ENCODE data around the gene NUP35.

The NUP35 gene, protein sequence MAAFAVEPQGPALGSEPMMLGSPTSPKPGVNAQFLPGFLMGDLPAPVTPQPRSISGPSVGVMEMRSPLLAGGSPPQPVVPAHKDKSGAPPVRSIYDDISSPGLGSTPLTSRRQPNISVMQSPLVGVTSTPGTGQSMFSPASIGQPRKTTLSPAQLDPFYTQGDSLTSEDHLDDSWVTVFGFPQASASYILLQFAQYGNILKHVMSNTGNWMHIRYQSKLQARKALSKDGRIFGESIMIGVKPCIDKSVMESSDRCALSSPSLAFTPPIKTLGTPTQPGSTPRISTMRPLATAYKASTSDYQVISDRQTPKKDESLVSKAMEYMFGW

DNA sequence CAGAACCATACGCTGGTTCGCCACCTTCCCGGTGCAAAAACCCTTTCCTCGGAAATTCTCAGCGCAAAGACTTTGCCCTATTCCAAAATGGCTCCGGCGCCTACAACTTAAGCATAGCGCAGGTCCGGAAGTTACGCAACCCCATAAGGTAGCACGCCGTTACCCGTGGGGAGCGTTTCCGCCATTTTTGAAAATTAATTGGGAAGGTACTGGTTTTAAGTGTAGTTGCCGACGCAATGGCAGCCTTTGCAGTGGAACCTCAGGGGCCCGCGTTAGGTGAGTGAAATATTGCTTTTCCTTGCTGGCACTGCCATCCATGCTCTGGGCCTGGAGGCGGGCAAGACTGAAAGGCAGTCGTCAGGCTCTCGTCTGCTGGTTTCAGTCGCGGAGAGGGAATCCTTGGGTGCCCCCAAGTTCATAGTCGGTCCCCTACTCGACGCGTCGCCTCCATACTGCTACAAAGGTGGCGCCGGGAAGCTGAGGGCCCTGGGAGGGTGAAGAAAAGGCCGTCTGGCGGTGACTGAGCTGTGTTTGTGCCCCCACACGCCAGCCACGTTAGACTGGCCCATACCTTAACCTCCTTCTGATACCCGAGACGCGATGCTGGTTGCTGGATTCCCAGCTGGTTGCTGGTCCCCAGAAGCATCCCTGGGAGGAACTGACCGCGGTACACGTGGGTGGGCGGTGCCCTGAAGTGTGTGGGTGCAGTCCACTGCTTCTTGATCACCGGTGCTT lies at the start of gene NUP35:
TSS of gene NUP35 (plus strand) at position 222 of the 735 bp plus-strand sequence. CDS start at position 237, 15 bp downstream.
- peak; percentile 91 for DNase-seq

DNA sequence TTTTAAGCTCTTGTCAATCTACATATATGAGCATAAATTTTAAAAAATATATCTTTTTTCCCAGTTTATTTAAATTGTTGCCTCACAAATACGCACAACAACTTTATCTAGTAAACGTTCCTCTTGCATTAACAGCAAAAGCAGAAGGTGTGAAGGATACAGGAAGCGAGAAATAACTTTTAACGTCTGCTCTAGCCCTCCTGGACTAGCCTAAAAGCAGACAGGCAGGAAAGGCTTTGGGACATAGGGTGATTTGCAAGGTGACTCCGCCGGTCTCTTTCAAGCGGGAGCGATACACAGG lies 46.1 kb upstream of the NUP35 start:
- DNase-seq = no peak

DNA sequence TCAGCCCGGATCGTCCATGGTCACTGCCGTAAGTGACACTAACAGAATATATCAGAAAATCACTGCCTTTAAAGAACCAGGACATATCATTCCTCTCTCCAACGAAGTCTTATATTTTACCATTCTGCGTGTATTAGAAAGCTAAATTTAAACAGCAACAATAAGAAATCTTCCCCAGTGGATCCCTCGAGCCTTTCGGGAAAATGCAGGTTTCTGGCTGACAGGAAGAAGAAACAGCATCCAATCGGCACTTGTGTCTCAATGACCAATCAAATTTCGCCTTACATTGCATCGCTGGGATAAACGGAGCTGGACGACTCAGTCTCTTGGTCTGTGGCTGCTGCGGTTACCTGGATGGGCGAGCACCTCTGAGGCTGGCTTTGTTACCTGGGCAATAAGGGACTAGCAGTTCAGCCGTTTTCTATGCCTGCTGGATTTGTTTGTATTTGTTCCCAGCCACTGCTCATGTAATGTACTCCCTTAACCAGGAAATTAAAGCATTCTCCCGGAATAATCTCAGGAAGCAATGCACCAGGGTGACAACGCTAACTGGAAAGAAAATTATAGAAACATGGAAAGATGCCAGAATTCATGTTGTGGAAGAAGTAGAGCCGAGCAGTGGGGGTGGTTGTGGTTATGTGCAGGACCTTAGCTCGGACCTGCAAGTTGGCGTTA lies 45.6 kb upstream of the NUP35 start, which contains the start of gene DUSP19:
TSS of gene DUSP19 (plus strand) at position 284 of the 675 bp plus-strand sequence. CDS start at position 471, 187 bp downstream.
- peak; percentile 98 for DNase-seq

DNA sequence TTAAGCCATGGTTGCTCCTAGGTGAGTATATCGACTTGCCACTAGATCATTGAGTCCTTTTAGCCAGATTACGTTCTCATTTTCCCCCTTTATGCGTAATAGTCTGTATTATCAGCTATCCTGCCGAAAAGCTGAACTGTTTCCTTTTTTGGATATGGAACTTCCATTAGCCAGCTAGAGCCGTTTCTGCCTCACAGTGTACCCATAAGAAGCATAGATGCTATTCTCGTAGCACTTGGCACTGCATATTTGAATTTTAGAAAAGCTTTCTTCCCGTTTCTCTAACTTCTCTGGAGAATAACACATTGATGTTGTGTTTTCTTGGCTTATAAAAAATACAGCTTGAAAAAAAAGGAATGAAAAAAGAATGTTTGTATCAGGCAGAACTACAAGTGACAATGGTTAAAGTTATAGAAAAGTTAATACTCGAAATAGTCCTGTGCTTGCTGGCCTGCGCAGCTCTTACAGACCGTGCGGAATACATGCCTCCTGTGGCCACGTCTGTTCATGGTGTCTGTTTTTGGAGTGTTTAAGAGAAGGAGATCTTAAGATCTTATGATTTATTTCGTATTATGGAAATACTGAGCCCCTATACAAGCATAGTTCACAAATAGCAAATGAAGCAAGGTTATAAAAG lies 45.0 kb upstream of the NUP35 start:
- peak; percentile 90 for DNase-seq

DNA sequence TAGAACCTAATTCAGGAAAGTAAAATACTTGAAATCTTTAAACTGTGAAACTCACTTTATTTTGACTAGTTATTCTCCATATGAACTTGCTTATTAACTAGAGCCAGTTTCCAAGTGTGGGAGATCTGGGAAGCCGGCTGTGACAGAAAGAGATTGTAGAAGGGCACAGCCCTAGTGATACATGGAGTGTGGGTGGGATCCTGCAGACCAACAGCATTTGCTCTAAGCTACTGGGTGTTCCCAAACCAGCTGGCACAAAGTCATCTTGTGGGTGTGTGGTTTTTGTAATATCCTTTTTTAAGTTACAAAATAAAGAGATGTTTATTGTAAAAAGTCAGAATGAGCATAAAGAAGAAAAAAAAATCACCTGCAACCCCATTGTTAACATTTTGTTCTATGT lies 42.3 kb upstream of the NUP35 start:
- DNase-seq = no peak

DNA sequence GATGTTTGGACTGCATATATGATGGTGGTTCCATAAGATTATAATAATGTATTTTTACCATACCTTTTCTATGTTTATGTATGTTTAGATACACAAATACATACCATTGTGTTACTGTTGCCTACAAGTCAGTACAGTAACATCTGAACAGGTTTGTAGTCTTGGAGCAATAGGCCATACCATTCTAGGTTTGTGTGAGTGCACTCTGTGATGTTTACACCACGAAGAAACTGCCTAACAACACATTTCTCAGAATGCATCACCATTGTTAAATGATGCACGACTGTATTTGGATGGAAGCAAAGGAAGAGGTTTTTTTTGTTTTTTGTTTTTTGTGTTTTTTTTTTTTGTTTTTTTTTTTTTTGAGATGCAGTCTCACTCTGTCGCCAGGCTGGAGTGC lies 36.2 kb upstream of the NUP35 start:
- peak; percentile 15 for DNase-seq

DNA sequence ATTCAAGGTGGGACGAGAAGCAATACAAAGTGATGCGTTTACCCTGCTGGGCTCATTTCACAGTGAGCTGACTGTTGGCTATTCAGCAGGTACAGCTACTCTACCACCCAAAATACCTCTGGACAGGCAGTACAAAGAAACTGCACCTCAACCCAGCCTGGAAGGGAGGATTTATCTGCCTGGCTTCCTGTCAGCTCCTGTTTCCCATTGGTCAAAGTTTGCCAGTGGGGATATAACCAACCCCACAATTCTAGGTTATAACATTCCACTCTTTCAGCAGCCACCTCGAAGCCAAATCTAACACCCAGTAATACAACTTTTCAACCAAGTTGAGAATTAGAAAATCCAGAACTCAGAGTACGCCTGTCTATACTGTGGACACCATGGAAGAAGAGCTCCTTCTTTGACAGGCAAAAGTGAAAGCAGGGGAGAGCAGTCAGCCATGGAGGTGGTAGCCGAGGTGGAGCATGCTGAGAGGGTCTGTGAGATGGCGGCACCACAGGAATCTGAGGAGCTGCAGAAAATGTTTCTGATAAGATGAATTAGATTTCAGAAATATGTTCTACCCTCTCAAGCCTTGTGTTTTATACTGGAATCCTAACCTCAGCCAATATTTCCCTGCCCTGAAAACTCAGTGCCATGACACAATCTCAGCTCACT lies 34.9 kb upstream of the NUP35 start:
- DNase-seq = no peak

DNA sequence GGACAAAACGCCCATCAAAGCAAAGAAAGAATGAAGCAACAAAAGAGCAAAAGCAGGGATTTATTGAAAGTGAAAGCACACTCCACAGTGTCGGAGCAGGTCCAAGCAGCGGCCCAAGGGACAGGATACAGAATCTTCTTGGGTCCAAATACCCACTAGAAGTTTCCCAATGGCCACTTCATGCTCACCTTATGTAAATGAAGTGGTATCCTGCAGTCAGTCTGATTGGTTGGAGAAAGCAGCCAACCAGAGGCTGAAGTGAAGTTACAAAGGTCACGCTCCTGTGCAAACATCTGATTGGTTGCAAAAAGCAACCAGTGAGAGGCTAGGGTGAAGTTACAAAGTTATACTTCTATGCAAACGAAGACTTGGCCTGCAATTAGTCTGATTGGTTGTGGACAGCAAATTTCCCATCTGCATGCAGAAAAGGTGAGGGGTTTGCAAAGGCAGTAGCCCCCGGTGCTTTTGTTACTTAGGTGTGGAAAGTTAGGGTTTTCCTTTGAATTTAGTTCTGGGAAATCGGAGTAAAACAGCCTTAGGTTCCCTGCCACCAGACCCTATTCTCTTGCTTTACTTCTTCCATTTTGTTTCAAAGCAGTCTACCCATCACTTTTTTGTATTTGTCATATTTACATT lies 32.8 kb upstream of the NUP35 start:
- DNase-seq = no peak

DNA sequence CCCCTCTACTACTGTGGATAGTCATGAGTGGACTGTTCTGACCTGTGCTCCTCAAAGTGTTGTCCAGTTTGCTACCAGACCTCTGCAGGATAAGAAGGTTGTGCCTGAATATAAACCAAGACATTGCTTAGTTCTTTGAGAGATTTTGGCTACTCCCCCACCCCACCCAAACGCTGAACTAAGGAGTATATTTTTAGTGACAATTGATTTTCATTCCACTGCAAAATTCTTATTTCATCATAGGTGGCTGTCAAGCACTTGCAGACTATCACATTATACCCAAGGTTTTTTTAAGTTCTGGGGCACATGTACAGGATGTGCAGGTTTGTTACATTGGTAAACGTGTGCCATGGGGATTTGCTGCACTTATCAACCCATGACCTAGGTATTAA lies 32.3 kb upstream of the NUP35 start:
- DNase-seq = no peak

DNA sequence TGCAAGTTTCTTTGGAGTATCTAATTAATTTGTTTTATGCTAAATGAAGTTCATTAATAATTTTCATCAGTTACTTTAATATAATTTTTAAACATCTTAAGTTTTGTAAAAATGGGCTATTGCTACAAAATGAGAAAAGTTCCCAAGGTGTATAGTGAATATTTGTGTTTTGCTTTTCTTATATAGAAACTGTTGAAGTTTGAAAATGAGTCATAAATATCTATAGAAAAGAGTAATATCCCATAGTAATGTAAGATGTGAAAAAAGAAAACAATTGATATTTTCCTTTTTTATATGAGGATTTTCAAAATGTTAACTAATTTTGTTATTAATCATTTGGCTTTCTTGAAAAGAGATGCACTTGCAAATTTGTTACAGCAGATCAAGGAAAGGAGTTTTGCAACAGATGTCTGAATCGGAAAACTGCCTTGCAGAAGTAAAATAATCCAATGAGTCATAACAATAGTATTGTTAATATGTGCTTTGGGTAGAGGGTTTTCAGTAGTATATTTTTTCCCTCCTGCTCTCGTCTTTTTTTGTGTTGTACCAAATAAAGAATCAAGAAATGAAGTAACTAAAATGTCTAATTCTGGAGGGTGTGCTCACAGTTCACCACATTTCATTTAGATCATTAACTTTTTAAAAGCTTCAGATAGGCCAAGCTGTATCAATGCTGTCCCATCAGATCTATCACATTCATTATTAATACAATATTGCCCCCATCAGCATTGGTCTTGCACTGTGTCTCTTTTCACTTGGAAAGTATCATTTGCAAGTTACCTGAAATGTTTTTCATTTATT lies 30.2 kb upstream of the NUP35 start:
- DNase-seq = no peak

DNA sequence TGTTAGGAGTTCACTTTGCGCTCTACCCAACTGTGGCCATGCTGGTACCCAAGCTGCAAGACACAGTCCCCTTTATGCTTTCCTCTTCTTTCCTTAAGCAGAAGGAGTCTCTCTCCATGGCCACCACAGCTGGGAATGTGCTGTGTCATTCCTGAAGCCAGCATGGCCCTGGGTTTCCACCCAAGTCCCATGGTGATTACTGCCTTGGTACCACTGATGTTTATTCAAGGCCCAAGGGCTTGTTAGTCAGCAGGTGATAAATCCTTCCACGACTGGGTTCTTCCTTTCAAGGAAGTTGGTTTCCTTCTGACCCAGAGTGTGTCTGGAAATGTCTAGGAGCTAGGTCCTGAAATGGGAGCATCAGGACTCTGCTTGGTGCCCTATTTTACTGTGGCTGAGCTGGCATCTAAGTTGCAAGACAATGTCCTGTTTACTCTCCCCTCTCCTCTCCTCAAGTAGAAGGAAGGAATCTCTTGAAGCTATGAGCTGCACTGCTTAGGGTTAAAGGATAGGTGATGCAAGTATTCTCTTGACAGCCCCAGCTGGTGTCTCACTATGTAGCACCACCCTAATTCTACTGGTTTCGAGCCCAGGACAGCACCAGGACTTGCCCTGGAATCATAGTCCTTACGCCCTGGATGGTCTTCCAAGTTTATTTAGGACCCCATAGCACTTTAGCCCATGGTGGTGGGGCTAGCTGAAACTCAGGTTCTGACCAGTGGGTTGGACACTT lies 18.7 kb upstream of the NUP35 start:
- no peak for DNase-seq

DNA sequence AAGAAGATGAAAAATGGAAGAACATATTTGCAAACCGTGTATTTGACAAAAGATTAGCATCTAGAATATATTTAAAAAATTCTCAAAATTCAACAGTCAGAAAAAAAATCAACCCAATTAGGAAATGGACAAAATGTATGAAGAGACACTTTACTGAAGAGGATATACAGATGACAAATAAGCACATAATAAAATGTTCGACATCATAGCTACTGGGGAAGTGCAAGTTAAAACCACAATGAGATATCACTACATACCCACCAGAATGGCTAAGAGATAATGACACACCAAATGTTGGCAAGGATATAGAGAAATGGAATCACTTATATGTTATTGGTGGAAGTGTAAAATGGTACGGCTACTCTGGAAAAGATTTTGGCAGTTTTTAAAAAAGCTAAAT lies 11.7 kb upstream of the NUP35 start:
- DNase-seq = no peak

DNA sequence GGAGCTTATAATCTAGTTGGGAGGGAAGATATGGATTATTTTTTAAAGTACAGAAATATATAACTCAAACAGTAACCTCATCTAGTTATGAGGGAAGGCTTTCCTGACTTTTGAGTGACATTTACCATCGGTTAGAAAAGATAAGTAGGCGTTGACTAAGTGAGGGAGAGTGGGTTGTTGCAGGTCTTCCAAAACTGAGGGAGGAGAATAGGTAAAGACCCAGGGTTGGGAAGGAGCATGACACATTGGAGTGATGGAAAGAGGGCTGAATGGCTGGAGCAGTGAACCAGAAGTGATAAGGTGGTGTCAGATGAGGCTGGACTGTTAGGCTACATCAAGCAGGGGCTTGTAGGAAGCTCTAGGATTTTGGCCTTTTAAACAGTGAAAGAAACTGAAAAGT lies 10.6 kb upstream of the NUP35 start:
- no peak for DNase-seq

DNA sequence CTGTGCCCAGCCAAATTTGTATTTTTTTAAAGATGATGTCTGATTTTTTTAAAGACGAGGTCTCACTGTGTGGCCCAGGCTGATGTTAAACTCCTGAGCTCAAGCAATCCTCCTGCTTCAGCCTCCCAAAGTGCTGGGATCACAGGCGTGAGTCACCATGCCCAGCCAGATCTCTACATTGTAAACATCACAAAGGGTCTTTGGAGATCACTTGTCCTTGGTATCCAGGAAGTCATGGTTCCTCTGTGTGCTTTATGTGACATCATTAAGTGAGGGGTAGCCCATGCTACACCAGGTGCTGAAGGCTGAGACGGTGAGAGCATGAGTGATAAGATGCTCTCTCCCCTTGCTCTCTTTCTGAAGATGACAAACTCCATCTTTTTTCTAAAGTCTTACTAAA lies 7.0 kb upstream of the NUP35 start:
- DNase-seq = no peak

DNA sequence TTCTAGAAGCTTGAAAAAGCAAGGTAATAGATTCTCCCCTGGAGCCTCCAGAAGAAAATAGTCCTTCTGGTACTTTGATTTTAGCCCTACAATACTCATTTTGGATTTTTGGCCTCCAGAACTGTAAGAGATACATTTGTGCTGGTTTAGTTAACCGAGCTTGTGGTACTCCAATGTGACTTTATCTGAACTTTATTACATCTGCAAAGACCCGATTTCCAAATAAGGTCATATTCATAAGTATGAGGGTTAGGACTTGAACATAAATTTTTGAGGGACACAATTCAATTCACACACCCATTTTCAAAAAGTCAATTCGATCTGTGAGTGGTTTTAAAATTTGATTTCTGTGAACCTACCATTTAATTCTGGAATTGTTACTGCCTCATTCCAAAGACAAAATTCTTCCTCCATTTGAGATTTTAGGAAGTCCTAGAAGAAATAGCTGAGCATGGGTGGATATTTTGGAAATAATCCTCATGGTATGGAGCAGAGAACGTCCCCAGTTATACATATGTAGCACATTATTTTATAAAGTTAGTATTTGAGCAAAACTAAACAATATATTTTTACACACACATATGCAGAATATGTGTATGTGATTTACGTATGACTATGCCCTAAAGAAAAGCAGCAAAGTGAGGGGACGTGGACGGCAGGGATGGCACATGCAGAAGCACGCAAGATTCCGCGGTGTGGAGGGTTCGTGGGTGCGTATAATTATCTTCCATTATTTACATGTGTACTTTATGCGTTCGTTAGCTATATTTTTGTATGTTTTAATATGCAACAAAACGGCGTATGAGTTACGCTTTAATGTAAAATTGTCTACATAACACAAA lies 905 bp upstream of the NUP35 start:
- peak; percentile 62 for DNase-seq

DNA sequence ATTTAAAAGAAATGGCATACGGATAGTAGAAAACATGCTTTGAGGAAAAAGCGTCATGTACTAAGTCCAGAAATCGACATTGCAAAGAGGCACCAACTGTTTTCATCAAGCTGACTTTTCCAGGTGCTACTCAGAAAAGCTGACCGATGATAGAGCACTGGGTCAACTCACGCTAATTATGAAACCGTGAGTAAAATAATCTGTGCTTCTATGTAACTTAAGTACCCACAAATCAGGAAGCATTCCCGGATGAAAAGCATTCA lies 353 bp upstream of the NUP35 start:
- DNase-seq = no peak

DNA sequence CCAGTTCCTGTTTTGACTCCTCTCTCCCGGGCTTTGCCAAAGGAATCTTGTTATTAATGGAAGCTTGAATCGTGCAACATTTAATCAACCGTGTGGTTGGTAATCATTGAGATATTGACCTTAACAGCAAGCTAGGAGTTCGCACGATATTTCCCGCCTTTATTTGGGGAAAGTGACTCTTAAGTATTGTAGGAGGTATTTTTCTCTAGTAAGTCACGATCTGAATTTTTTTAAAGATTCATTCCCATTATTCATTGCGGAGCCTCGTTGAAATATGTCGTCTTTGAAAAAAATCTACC lies 663 bp downstream of the NUP35 start:
- DNase-seq = no peak

DNA sequence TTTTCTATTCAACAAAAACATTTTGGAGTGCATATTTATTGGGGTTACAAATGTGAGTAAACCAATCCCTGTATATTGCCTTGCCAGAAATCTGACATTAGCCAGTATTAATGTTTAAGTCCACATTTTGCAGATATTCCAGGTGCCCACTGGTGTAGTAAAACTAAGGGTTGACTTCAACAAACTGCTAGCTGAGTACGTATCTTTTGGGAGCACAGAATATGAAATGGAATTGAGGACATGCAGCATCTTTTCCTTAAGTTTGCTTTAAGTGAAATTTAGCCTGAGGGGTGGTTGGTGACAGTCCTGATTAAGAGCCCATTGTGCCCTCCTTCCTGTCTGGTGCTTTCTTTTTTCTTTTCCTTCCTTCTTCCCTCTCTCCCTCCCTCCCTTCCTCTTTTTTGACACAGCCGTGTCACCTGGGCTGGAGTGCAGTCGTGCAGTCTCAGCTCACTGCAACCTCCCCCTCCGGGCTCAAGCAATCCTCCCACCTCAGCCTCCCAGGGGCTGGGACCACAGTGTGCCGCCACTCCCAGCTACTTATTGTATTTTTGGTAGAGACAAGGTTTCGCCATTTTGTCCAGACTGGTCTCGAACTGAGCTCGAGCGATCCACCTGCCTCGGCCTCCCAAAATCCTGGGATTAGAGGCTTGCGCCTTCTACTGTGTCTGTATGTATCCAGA lies 1.6 kb downstream of the NUP35 start:
- no peak for DNase-seq

DNA sequence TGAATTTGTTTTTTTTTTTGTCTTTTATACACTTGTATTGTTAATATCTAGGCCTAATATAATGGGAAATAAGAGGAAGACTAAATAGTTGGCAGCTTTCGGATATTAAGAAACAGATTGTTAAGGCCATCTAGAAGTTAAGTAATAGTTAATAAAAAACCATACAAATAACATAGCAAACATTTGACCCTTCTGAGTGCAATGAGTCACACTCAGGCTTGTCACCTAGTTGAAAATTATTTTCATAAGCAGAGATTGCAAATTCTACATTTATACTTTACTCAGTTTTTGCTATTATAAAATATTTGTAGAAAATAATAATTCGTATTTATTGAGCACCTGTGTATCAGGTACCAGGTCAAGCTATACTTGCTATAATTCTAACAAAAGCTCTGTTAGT lies 2.4 kb downstream of the NUP35 start:
- DNase-seq = no peak

DNA sequence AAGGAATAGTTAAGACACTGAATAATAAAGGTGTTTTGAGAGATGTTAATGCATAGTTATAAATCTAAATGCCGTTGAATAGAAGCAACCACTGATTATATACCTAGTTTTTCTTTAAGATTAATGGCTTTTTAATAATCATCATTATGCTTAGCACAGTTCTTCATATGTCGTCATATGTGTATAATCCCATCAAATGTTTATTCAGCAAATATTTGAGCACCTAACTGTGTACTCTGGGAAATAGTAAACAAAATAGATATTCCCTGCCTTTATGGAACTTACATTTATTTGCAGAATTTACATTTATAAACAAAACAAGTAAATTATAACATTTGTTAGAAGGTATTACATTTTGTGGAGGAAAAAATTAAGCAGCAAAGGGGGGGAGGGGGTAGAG lies 9.8 kb downstream of the NUP35 start:
- no peak for DNase-seq

Measured in DMS79 treated with DMSO at 0.1 percent for 48 hours (cell line).